HG03378 (cell line): Measurements from ENCODE around the gene GORASP1.
"Not testable (repeated sequence)": the region's sequence is repeated elsewhere in the genome, so short reads cannot be mapped to it uniquely, and the experiment has no call there.

Experiments used
- ATAC-seq: cut with Tn5 transposase; IDR thresholded peaks from one replicate; pipeline ENCODE4 v1.9.1; 2021; ENCODE audit warnings: mild to moderate bottlenecking, moderate library complexity; ENCODE audit not compliant: unreplicated experiment

The GORASP1 gene

GRCh38 chr3:39075910-39076309, 31.5 kb downstream of the GORASP1 start:
- ATAC-seq = no peak

GRCh38 chr3:39068556-39068955, 38.9 kb downstream of the GORASP1 start:
- no peak for ATAC-seq

GRCh38 chr3:39067286-39067685, 40.1 kb downstream of the GORASP1 start:
- no peak for ATAC-seq

DNA sequence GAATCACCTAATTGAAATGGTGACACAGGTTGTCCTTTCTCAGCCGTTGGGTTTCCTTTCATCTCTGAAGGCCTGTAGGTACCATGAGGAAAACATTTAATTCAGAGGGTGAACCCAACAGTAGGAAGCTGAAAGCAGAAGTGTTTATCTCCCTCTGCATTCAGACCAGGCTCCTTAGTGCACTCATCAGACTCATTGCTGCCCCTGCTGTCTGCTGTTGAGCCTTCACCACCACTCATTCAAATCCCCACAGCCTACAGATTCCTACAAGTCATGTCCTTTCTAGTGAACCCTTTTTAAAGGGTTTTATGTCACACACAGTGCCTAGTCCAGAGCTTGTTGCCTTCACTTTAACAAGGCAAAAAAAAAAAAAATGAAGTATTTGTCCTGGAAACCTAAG, 42.2 kb downstream of the GORASP1 start:
- peak; percentile 94 for ATAC-seq

DNA sequence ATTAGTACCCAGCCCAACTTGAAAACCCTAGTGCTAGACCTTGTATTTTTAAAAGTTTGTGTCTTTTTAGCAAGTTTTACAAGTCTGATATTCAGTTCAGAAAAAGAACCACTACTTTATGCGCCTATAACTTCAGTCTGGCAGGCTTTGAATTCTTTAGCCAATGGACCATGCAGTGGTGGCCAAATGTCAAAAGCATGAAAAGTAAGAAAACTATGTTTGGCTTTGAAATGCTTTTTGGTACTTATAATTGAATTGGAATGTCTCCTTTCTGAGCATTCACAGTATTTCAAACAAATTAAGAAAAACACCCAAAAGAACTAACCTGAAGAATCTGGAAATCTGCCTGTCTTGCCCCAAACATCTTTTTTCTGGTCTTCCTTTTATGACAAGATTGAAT, 42.8 kb downstream of the GORASP1 start:
- no peak for ATAC-seq

- no peak for ATAC-seq
Measured at GRCh38 chr3:39063143-39063542, 44.3 kb downstream of the GORASP1 start.

DNA sequence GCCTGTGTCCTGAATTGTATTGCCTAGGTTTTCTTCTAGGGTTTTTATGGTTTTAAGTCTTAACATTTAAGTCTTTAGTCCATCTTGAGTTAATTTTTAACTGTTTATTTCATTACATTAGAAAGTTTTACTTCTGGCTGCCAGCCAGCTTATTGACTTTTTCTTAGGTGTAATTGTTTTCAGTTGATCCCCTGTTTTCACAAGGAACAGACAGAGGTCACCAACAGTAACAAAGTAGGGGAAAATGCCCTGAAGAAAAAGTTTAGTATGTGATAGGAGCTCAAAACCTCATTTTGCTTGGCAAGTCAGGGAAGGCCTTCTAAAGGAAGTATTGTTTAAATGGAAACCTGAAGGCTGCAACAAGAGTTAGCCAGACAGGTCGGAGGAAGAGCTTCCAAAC, 45.2 kb downstream of the GORASP1 start:
- no peak for ATAC-seq

DNA sequence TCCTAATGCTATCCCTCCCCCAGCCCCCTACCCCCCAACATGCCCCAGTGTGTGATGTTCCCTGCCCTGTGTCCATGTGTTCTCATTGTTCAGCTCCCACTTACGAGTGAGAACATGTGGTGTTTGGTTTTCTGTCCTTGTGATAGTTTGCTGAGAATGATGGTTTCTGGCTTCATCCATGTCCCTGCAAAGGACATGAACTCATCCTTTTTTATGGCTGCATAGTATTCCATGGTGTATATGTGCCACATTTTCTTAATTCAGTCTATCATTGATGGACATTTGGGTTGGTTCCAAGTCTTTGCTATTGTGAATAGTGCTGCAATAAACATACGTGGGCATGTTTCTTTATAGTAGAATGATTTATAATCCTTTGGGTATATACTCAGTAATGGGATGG, 46.2 kb downstream of the GORASP1 start:
- ATAC-seq = not testable (repeated sequence)

- no peak for ATAC-seq
Measured at GRCh38 chr3:39056151-39056550, 51.3 kb downstream of the GORASP1 start.

DNA sequence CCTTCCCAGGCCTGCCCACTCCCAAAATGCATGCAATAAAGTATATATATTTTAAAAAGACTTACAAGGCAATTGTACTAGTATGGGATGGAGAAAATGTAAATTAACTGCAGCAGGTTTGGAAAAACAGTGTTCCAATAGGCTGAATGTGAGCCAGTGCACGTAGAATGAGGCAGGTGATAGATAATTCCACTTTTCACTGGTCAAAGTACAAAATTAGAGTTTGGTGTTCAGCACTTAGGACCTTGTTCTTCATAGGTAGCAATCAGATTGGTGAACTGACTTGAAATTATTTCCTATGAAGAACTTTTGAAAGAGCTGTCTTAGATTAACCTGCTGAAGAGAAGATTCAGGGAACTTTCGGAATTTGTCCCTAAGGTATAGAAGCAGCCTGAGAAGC, 53.7 kb downstream of the GORASP1 start:
- no peak for ATAC-seq

DNA sequence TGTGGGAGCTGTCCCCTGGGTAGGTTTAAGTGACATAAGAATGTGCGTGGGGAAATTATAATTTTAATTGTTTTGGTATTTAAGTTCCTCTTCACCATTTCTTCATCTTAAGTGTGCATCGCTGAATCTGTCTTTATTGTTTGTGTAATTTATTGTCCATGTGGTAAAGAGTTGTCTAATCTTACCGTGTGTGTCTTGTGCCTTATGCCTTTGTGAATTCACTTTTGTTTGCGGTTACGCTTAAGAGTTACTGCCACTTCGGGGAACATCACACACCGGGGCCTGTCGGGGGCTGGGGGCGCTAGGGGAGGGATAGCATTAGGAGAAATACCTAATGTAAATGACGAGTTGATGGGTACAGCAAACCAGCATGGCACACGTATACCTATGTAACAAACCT, 54.8 kb downstream of the GORASP1 start:
- ATAC-seq = no peak

DNA sequence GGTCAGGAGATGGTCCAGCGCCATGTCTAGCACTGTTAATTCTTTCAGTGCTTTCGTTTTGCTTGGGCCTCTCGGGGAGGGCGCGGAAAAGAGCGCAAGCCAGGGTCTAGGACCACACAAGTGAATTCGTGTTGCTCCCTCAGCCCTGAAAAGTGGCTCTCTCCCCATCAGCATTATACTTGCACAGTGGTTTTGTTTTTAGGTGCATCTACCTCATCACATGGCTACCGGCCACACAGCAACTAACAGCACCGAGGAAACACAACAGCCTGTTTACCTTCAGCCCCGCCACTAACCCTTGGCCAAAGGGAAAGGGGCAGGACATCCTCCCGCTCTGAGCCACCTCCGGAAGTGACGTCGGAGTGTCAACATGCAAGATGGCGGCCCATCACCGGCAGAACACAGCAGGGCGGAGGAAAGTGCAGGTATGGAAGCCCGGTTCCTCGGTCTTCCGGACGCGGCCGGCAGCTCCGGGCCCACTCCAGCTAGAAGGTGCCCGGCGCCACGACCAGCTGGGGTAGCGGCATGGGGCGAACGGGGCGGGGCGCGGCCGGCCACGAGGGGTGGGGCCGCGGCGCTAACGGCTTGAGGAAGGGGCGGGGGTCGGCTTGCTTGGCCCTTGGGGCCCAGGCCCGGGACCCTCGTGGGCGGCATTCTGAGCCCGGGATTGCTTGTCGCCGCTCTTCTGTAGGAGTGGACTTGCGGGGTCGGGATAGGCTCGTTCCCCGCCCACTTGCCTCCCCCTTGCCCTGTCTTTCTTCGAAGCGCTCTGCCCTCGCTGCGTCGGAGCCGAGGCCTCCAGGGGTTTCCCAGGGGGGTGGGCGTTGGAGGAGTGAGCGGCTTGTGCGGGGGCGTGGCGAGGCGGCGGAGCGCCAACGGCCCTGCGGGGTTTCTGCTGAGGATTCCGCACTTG, 55.5 kb downstream of the GORASP1 start, which contains the start of the genes SCN11A and WDR48:
Gene SCN11A, minus strand, starts transcription at position 296 of the 913 bp plus-strand sequence. CDS start 101,582 bp downstream, outside the sequence.
Gene WDR48, plus strand, starts transcription at position 368 of the 913 bp plus-strand sequence. Its CDS starts 10 bp downstream, at position 378.
- peak; percentile 94 for ATAC-seq

DNA sequence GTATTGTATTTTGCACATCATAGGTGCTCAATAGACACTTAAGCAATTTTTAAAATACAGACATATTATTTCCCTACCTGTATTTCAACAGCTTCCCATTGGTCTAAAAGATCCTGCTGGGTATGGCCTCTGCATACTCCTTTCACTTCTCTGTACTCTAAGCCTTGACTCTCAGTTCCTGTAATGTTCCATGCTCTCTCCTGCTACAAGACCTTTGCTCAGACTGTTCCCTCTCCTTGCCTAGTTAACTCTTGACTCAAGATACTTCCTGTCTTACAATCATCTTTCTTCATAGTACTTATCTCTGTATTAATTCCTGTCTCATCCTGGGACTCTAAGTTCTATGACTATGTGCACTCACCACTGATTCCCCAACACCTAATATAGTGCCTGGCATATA, 57.4 kb downstream of the GORASP1 start:
- ATAC-seq = peak; percentile 34
